Measurements from ENCODE around the gene MUC12. TPM values are rescaled to one million over a fixed set of nuclear protein-coding genes. Genes with fewer than 3 reads are reported as not detected.

MUC12 gene
- total and polyA plus RNA-seq, 2 of the 13 experiments (the other 11 are each of a cell fraction or from before 2014, with no cell fraction given) = not detected

- TF ChIP-seq NFIB (CRISPR knock-in tag; IDR thresholded peaks at IDR 0.05; ENCODE audit: borderline replicate concordance) (no peak), MIXL1 (CRISPR knock-in tag; IDR thresholded peaks at IDR 0.05) (no peak), HBP1 (CRISPR knock-in tag; IDR thresholded peaks at IDR 0.05; ENCODE audit: low read depth) (no peak), EP300 (IDR thresholded peaks at IDR 0.05; ENCODE audit: low read depth in 2 of 2, low read length in 2 of 2) (no peak), EP300 (CRISPR knock-in tag; IDR thresholded peaks at IDR 0.05; ENCODE audit: borderline replicate concordance) (no peak), NFAT5 (CRISPR knock-in tag; IDR thresholded peaks at IDR 0.05) (no peak), ZBTB46 (CRISPR knock-in tag; IDR thresholded peaks at IDR 0.05; ENCODE audit: borderline replicate concordance) (no peak)
Measured at GRCh38 chr7:101012931-101013330, 43.6 kb downstream of the MUC12 start (continued).

Data from HepG2 (cell line).